Endothelial cell (in vitro differentiated cells): ENCODE results near the gene TNRC6A. TPM values are rescaled to one million over a fixed set of nuclear protein-coding genes. Genes with fewer than 3 reads are reported as not detected.

Source experiments
- DNase-seq: peaks from one replicate; pipeline ENCODE4 v3.0.0; 2021; ENCODE audit warnings: low spot score
- H3K27ac Mint-ChIP-seq: one replicate; pipeline ENCODE4 v1.8.0; 2021; ENCODE audit warnings: mixed read lengths, inconsistent platforms; ENCODE audit not compliant: unreplicated experiment
- H3K27me3 Mint-ChIP-seq: one replicate; pipeline ENCODE4 v1.8.0; 2021; ENCODE audit warnings: mild to moderate bottlenecking, moderate library complexity, mixed read lengths, inconsistent platforms; ENCODE audit not compliant: unreplicated experiment
- H3K36me3 Mint-ChIP-seq: one replicate; pipeline ENCODE4 v1.8.0; 2021; ENCODE audit warnings: mild to moderate bottlenecking, low read depth, mixed read lengths, inconsistent platforms; ENCODE audit not compliant: unreplicated experiment
- H3K4me1 Mint-ChIP-seq: one replicate; pipeline ENCODE4 v1.8.0; 2021; ENCODE audit warnings: mild to moderate bottlenecking, mixed read lengths, inconsistent platforms; ENCODE audit not compliant: unreplicated experiment
- H3K4me3 Mint-ChIP-seq: one replicate; pipeline ENCODE4 v1.8.0; 2021; ENCODE audit warnings: mild to moderate bottlenecking, mixed read lengths, inconsistent platforms; ENCODE audit not compliant: unreplicated experiment
- H3K9me3 Mint-ChIP-seq: one replicate; pipeline ENCODE4 v1.8.0; 2021; ENCODE audit warnings: mixed read lengths, inconsistent platforms; ENCODE audit not compliant: unreplicated experiment
- total RNA-seq: library from RNA; stranded (reverse); fragmentation: NEBNext Ultra II Directional; extraction: Animal tissue kit (Norgen Biotek cat#: 25700); gene quantifications from one replicate; pipeline ENCODE4 v1.2.1, GENCODE V29; 2021; ENCODE audit not compliant: unreplicated experiment
- TF ChIP-seq, protein P1 (sequence below): fragments of 200-600 bp; sonication (generic); IDR thresholded peaks from one replicate; pipeline ENCODE4 v1.5.0; 2021; ENCODE audit warnings: antibody characterized with exemption; ENCODE audit not compliant: unreplicated experiment

TNRC6A gene
- total RNA-seq, 1 donor from 2014 or later, result 60.5 TPM

DNA sequence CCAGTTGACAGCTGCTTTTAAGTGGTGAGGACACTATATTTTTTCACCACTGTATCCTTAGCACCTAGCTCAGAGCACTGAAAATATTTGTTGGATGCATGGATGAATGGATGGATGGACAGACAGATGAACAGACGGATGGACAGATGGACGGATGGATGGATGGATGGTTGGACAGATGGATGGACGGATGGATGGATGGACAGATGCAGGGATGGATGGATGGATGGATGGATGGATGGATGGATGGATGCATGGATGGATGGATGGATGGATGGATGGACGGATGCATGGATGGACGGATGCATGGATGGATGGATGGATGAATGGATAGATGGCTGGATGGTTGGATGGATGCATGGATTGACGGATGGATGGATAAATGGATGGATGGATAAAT lies 103.9 kb downstream of the TNRC6A start:
- TF ChIP-seq, protein P1, sequence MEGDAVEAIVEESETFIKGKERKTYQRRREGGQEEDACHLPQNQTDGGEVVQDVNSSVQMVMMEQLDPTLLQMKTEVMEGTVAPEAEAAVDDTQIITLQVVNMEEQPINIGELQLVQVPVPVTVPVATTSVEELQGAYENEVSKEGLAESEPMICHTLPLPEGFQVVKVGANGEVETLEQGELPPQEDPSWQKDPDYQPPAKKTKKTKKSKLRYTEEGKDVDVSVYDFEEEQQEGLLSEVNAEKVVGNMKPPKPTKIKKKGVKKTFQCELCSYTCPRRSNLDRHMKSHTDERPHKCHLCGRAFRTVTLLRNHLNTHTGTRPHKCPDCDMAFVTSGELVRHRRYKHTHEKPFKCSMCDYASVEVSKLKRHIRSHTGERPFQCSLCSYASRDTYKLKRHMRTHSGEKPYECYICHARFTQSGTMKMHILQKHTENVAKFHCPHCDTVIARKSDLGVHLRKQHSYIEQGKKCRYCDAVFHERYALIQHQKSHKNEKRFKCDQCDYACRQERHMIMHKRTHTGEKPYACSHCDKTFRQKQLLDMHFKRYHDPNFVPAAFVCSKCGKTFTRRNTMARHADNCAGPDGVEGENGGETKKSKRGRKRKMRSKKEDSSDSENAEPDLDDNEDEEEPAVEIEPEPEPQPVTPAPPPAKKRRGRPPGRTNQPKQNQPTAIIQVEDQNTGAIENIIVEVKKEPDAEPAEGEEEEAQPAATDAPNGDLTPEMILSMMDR, result no peak
- no peak for DNase-seq
- H3K4me3 Mint-ChIP-seq, result no peak overlapping the region
- H3K4me1 Mint-ChIP-seq, result no peaks in the 10 kb centered on the region
- no peaks in the 10 kb centered on the region for H3K36me3 Mint-ChIP-seq
- H3K27ac Mint-ChIP-seq, result no peak overlapping the region
- H3K27me3 Mint-ChIP-seq, result no peaks in the 10 kb centered on the region
- no peaks in the 10 kb centered on the region for H3K9me3 Mint-ChIP-seq

- TF ChIP-seq, protein P1, result no peak
- no peak overlapping the region for H3K4me3 Mint-ChIP-seq
- H3K9me3 Mint-ChIP-seq, result no peaks in the 10 kb centered on the region
- H3K27me3 Mint-ChIP-seq, result no peaks in the 10 kb centered on the region
- H3K36me3 Mint-ChIP-seq, result no peaks in the 10 kb centered on the region
- peak; percentile 27 for DNase-seq
- no peak overlapping the region for H3K27ac Mint-ChIP-seq
- no peaks in the 10 kb centered on the region for H3K4me1 Mint-ChIP-seq
Observed at GRCh38 chr16:24834459-24835335, 105.2 kb downstream of the TNRC6A start.

DNA sequence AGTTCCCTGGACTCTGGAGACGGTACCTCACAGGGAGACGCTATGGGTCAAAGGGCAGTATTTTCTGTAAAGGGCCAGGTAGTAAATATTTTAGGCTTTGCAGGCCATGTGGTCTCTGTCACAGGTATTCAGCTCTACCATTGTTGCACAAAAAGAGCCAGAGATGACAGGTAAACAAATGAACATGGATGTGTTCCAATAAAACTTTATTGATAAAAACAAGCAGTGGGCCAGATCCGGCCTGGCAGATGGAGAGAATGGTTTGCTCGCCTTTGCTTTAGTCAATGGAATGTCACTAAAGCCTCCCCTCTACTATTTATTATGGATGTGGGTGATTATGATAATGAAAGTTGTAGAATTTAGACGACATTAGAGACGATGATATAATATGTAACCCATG lies 107.4 kb downstream of the TNRC6A start:
- no peaks in the 10 kb centered on the region for H3K4me1 Mint-ChIP-seq
- TF ChIP-seq, protein P1, result no peak
- no peaks in the 10 kb centered on the region for H3K36me3 Mint-ChIP-seq
- DNase-seq, result no peak
- H3K27me3 Mint-ChIP-seq, result no peaks in the 10 kb centered on the region
- no peaks in the 10 kb centered on the region for H3K9me3 Mint-ChIP-seq
- H3K27ac Mint-ChIP-seq, result no peak overlapping the region
- H3K4me3 Mint-ChIP-seq, result no peak overlapping the region

- H3K4me1 Mint-ChIP-seq, result no peaks in the 10 kb centered on the region
- no peaks in the 10 kb centered on the region for H3K36me3 Mint-ChIP-seq
Observed at GRCh38 chr16:24837969-24838368, 108.5 kb downstream of the TNRC6A start.

More at GRCh38 chr16:24837969-24838368, 108.5 kb downstream of the TNRC6A start:
- no peak for DNase-seq
- no peak overlapping the region for H3K4me3 Mint-ChIP-seq
- H3K27me3 Mint-ChIP-seq, result no peaks in the 10 kb centered on the region
- H3K9me3 Mint-ChIP-seq, result no peaks in the 10 kb centered on the region
- TF ChIP-seq, protein P1, result no peak
- H3K27ac Mint-ChIP-seq, result no peak overlapping the region
